GM19193 (cell line): ENCODE measurements around the gene AGAP1.

ENCODE experiments used
- POLR2A ChIP-seq: IDR thresholded peaks from 4 replicates; pipeline ENCODE4 v1.6.1; 2011; ENCODE audit not compliant: insufficient read depth, insufficient read length; ENCODE audit errors: extremely low read depth

AGAP1 gene

GRCh38 chr2:235930701-235931100 is 436.9 kb downstream of the AGAP1 start:
- TF ChIP-seq POLR2A, result no peak

GRCh38 chr2:235931676-235932075 is 437.8 kb downstream of the AGAP1 start:
- TF ChIP-seq POLR2A, result no peak

- TF ChIP-seq POLR2A, result no peak
These were observed 440.4 kb downstream of the AGAP1 start for GRCh38 chr2:235934059-235934773.

GRCh38 chr2:235934774-235935484 is 441.1 kb downstream of the AGAP1 start:
- TF ChIP-seq POLR2A, result no peak

- no peak for TF ChIP-seq POLR2A
These were observed 441.9 kb downstream of the AGAP1 start for GRCh38 chr2:235935773-235936172.

- TF ChIP-seq POLR2A, result no peak
These were observed 442.6 kb downstream of the AGAP1 start for GRCh38 chr2:235936493-235936892.

- TF ChIP-seq POLR2A, result no peak
These were observed 443.2 kb downstream of the AGAP1 start for GRCh38 chr2:235937087-235937486.

- TF ChIP-seq POLR2A, result no peak
These were observed 443.7 kb downstream of the AGAP1 start for GRCh38 chr2:235937526-235937925.

GRCh38 chr2:235937936-235938335 is 444.1 kb downstream of the AGAP1 start:
- TF ChIP-seq POLR2A, result no peak

- no peak for TF ChIP-seq POLR2A
These were observed 444.8 kb downstream of the AGAP1 start for GRCh38 chr2:235938611-235939010.

GRCh38 chr2:235939471-235939870 is 445.6 kb downstream of the AGAP1 start:
- no peak for TF ChIP-seq POLR2A

GRCh38 chr2:235940330-235940729 is 446.5 kb downstream of the AGAP1 start:
- no peak for TF ChIP-seq POLR2A

GRCh38 chr2:235944591-235944990 is 450.7 kb downstream of the AGAP1 start:
- no peak for TF ChIP-seq POLR2A

- no peak for TF ChIP-seq POLR2A
These were observed 451.8 kb downstream of the AGAP1 start for GRCh38 chr2:235945608-235946140.

GRCh38 chr2:235946590-235946989 is 452.7 kb downstream of the AGAP1 start:
- TF ChIP-seq POLR2A, result no peak
